ENCODE measurements around the gene DNAJC27. TPM values are rescaled to one million over a fixed set of nuclear protein-coding genes. Genes with fewer than 3 reads are reported as not detected.

Gene DNAJC27
- total and polyA plus RNA-seq, 4 donors, result 1.7 to 13.9 (median 4.6) TPM

- H3K27me3 ChIP-seq (ENCODE audit: control insufficient read depth in 3 of 3, insufficient read depth in 3 of 3, low read length in 2 of 3), result no peaks in the 10 kb centered on the region
- ATAC-seq (ENCODE audit: insufficient read depth, low FRiP score) (no peak), DNase-seq (peak in 1 of 3 donors; percentile 65)
- H3K4me1 ChIP-seq (ENCODE audit: control insufficient read depth in 5 of 5, insufficient read depth in 5 of 5, low read length in 5 of 5), result peaks cover 0 to 11% (median 0%) of the 10 kb centered on the region in 5 donors
- H3K9me3 ChIP-seq (ENCODE audit: control insufficient read depth in 4 of 4, insufficient read depth in 3 of 4, low read length in 3 of 4), result no peaks in the 10 kb centered on the region
- WGBS, 2 donors, result 60 to 68% methylated on average over 27 of the region's 27 CpGs
- peak overlapping the region; percentile 99 for H3K27ac ChIP-seq (ENCODE audit: low read depth in 1 of 2, low read length in 1 of 2)
- peak overlapping the region; percentile 100 for H3K9ac ChIP-seq (ENCODE audit: insufficient read depth in 1 of 2, low read length in 2 of 2)
- H3K4me3 ChIP-seq, result peak overlapping the region; percentile 72
- peaks cover 5 to 13% (median 8%) of the 10 kb centered on the region in 4 donors for H3K36me3 ChIP-seq (ENCODE audit: control insufficient read depth in 4 of 4, insufficient read depth in 4 of 4, low read length in 4 of 4)
- no peak for TF ChIP-seq CTCF (IDR thresholded peaks at IDR 0.05; ENCODE audit: control extremely low read depth, extremely low read depth)
Measured at GRCh38 chr2:24970483-24971285, 1.1 kb downstream of the DNAJC27 start.

- WGBS, 2 donors, result 25 to 56% methylated on average over 1 of the region's 1 CpG
- H3K36me3 ChIP-seq (ENCODE audit: control insufficient read depth in 4 of 4, insufficient read depth in 4 of 4, low read length in 4 of 4), result peaks cover 5 to 17% (median 9%) of the 10 kb centered on the region in 4 donors
- ATAC-seq (ENCODE audit: insufficient read depth, low FRiP score) (no peak), DNase-seq (no peak)
- H3K4me3 ChIP-seq, result no peak overlapping the region
- no peak for TF ChIP-seq CTCF (IDR thresholded peaks at IDR 0.05; ENCODE audit: control extremely low read depth, extremely low read depth)
- H3K4me1 ChIP-seq (ENCODE audit: control insufficient read depth in 5 of 5, insufficient read depth in 5 of 5, low read length in 5 of 5), result peaks cover 0 to 11% (median 0%) of the 10 kb centered on the region in 5 donors
- H3K9me3 ChIP-seq (ENCODE audit: control insufficient read depth in 4 of 4, insufficient read depth in 3 of 4, low read length in 3 of 4), result no peaks in the 10 kb centered on the region
- no peak overlapping the region for H3K9ac ChIP-seq (ENCODE audit: insufficient read depth in 1 of 2, low read length in 2 of 2)
- no peak overlapping the region for H3K27ac ChIP-seq (ENCODE audit: low read depth in 1 of 2, low read length in 1 of 2)
- H3K27me3 ChIP-seq (ENCODE audit: control insufficient read depth in 3 of 3, insufficient read depth in 3 of 3, low read length in 2 of 3), result no peaks in the 10 kb centered on the region
Measured at GRCh38 chr2:24969784-24970183, 2.0 kb downstream of the DNAJC27 start.

DNA sequence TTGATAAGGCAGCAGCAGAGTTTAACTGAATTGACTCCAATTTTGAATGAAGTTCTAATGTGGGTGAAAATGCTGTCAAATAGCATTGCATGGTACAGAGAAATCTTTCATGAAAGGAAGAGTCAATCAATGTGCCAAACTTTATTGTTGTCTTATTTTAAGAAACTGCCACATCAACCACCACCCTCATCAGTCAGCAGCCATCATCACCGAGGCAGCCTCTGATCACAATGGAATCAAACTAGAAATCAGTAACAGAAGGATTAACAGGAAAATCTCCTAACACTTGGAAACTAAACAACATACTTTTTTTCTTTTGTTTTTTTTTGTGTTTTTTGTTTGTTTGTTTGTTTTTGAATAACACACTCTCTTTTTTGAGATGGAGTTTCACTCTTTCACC lies 9.9 kb downstream of the DNAJC27 start:
- H3K9me3 ChIP-seq (ENCODE audit: control insufficient read depth in 4 of 4, insufficient read depth in 3 of 4, low read length in 3 of 4), result no peaks in the 10 kb centered on the region
- no peak overlapping the region for H3K9ac ChIP-seq (ENCODE audit: insufficient read depth in 1 of 2, low read length in 2 of 2)
- H3K4me3 ChIP-seq, result no peak overlapping the region
- TF ChIP-seq CTCF (IDR thresholded peaks at IDR 0.05; ENCODE audit: control extremely low read depth, extremely low read depth), result no peak
- DNase-seq (no peak), ATAC-seq (ENCODE audit: insufficient read depth, low FRiP score) (no peak)
- WGBS, 2 donors, result 85 to 97% methylated on average over 1 of the region's 1 CpG
- H3K36me3 ChIP-seq (ENCODE audit: control insufficient read depth in 4 of 4, insufficient read depth in 4 of 4, low read length in 4 of 4), result peaks cover 22 to 36% (median 32%) of the 10 kb centered on the region in 4 donors
- no peaks in the 10 kb centered on the region for H3K27me3 ChIP-seq (ENCODE audit: control insufficient read depth in 3 of 3, insufficient read depth in 3 of 3, low read length in 2 of 3)
- H3K4me1 ChIP-seq (ENCODE audit: control insufficient read depth in 5 of 5, insufficient read depth in 5 of 5, low read length in 5 of 5), result peaks cover 0 to 5% (median 0%) of the 10 kb centered on the region in 5 donors
- H3K27ac ChIP-seq (ENCODE audit: low read depth in 1 of 2, low read length in 1 of 2), result no peak overlapping the region

Data from lung (tissue), 12 donors.